Measurements from ENCODE around the gene CD93. TPM values are rescaled to one million over a fixed set of nuclear protein-coding genes. Genes with fewer than 3 reads are reported as not detected.
A peak's percentile ranks its signal among the peaks of the same experiment; 100 is the strongest.

CD93 gene
- total and polyA plus RNA-seq, 4 donors, result 1.5 to 16.0 (median 11.9) TPM

- Histone ChIP-seq H3K36me3 (ENCODE audit: control insufficient read depth in 4 of 4, insufficient read depth in 3 of 4, low read depth in 1 of 4, low read length in 3 of 4) (no peaks in the 10 kb centered on the region), H3K4me3 (ENCODE audit: low read depth in 1 of 3, low read length in 3 of 3) (no peak overlapping the region), H3K27me3 (ENCODE audit: control insufficient read depth in 4 of 4, insufficient read depth in 4 of 4, low read length in 3 of 4) (no peaks in the 10 kb centered on the region), H3K9ac (ENCODE audit: low read depth in 1 of 2, low read length in 2 of 2) (no peak overlapping the region), H3K9me3 (ENCODE audit: control insufficient read depth in 4 of 4, low read length in 3 of 4) (no peaks in the 10 kb centered on the region), H3K4me1 (ENCODE audit: control insufficient read depth in 4 of 4, insufficient read depth in 4 of 4, low read length in 3 of 4) (no peaks in the 10 kb centered on the region), H3K27ac (ENCODE audit: low read depth in 1 of 2, low read length in 2 of 2) (peak overlapping the region; percentile 80 to 83)
- no peak for TF ChIP-seq RXRA (IDR thresholded peaks at IDR 0.05)
- TF ChIP-seq REST (IDR thresholded peaks at IDR 0.05), result no peak
- TF ChIP-seq NR2F2 (IDR thresholded peaks at IDR 0.05), result no peak
- TF ChIP-seq ATF3 (IDR thresholded peaks at IDR 0.05), result no peak
- no peak for TF ChIP-seq MAX (IDR thresholded peaks at IDR 0.05)
- no peak for TF ChIP-seq CTCF (IDR thresholded peaks at IDR 0.05; ENCODE audit: low read depth, low read length, missing input control)
- TF ChIP-seq SP1 (IDR thresholded peaks at IDR 0.05), result no peak
- TF ChIP-seq HNF4G (IDR thresholded peaks at IDR 0.05), result no peak
- no peak for TF ChIP-seq HNF4A (conservative IDR thresholded peaks at IDR 0.05)
- TF ChIP-seq RAD21 (IDR thresholded peaks at IDR 0.05), result no peak
- TF ChIP-seq YY1 (IDR thresholded peaks at IDR 0.05), result no peak
- no peak for TF ChIP-seq FOXA2 (IDR thresholded peaks at IDR 0.05)
- no peak for TF ChIP-seq FOXA1 (IDR thresholded peaks at IDR 0.05)
- no peak for TF ChIP-seq ZBTB33 (IDR thresholded peaks at IDR 0.05)
- no peak for TF ChIP-seq TAF1 (conservative IDR thresholded peaks at IDR 0.05)
- no peak for TF ChIP-seq GABPA (IDR thresholded peaks at IDR 0.05 in 1 of 2, conservative IDR thresholded peaks at IDR 0.05 in 1 of 2)
- no peak for TF ChIP-seq EGR1 (IDR thresholded peaks at IDR 0.05; ENCODE audit: low read depth in 2 of 2)
- WGBS, result 73% methylated on average over 9 of the region's 9 CpGs
- DNase-seq (ENCODE audit: low spot score), result peak; percentile 60
Observed at GRCh38 chr20:23087587-23088251, 1.6 kb upstream of the CD93 start.
